ENCODE measurements around the gene RASA3.
A peak's percentile ranks its signal among the peaks of the same experiment; 100 is the strongest.

The RASA3 gene

DNA sequence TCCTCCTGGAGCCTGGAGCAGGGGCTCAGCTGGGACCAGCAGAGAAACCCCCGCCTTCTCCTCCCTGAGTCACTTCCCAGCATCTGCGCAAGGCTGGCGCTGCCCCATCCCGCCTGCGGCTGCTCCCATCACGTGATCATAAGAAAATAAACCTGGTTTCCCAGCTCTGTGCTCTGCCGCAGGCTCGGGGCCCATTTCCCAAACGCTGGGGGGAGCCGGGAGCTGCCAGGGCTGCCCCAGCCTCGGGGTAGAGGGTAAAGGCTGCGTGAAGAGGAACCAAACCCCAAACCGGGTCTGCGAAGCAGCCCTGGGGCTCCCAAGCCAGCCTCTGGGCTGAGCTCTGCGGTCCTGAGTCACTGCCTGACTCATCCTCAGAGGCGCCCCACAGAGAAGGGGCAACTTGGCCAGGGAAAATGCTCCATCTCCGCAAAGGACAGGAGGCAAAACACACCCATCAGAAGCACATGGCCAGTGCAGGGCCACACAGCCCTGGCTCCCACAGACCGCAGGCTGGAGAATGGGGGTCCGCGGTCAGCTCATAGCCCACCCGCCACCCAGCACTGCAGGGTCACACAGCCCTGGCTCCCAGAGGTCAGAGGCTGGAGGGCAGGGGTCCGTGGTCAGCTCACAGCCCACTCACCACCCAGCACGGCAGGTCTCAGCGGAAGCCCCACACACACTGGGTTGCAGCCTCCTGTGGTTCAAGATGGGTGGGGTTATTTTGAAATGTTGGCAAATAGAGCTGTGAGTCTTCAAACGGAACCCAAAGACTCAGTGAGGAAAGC is 67.1 kb downstream of the RASA3 start:
- DNase-seq = peak; percentile 95 to 96

DNA sequence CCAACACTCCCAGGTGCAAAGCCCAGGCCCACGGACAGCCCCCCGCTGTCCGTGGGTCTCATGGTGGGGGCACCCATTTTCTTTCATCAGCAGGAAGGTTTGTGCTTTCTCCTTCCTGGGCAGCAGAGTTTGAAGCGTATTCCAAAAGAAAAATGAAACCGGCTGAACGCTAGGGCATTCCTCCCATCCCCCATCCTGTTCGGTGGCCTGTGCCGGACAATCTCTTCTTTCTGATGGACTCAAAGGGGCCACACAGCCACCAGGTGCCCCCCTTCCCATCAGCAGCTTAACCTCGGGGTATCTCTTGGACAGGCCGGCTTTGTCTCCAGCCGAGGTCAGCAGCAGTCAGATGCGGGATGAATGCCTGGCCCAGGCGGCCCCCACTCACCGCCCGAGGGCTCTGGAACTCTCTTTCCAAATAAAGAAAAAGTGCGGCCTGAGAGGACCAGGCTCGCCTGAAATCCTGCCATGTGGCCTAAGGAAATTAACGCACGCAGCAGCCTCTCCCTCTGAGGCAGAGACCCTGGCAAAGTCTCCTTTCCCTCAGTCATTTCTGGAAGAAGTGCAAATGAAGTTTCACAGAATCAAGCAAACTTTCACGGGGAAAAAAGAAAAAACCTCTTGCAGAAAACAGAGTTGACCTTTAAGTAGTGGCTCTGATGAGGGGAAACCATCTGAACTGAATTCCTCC is 67.8 kb downstream of the RASA3 start:
- no peak for DNase-seq

DNA sequence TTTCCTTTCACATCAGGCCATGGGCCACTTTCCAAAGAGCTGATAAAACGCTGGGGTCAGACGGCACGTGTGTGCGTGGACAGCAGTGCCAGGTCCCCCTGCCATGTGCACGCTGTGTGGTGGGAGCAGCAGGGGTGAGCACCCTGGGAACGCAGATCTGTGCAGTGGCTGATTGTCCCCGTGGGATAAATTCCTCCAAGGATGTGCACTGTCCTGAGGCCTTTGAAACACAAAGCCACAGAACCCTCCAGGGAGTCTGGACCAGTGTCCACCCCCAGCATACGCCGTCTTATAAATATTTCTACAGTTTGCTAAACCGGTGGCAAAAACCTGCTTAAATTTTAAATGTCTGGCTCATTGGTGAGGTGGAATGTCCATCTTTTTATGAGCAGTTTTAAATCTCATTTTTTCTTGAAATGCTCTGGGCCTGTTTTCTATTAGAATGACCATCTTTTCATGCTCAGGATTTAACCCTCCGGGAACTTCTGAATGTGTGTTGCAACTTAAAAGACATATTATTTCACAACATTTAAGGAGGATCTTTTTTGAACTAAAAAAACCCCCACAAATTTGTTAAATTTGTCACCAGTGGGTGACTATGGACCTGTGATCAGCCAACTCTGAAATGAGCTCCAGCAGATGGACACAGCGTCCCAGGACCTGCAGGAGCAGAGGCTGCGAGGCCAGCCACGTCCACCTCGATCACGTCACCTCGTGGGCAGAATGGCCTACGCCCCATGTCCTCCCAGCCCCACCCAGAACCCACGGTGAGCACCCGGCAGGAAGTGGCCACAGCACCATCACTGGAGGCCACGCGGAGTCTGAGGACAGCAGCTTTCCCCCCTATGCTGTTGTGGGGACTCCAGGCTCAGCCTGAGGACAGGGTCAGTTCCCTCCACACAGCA is 68.6 kb downstream of the RASA3 start:
- peak; percentile 75 to 95 for DNase-seq

DNA sequence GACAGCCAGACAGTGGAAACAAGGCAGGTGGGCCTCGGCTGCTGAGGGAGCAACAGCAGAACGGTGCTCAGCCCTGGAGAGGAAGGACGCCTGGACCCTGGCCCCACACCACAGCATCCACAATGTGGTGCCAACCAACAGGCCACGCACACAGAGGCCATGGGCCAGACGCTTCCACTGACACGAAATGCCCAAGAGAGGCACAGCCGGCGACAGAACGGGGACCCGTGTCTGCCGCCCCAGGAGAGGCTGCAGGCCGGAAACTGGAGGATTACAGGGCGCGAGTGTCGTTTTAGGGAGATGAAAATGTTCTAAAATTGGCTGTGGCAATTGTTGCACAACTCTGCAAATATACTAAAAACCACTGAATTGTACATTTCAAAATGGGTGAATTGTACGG is 69.7 kb downstream of the RASA3 start:
- peak; percentile 72 to 74 for DNase-seq

DNA sequence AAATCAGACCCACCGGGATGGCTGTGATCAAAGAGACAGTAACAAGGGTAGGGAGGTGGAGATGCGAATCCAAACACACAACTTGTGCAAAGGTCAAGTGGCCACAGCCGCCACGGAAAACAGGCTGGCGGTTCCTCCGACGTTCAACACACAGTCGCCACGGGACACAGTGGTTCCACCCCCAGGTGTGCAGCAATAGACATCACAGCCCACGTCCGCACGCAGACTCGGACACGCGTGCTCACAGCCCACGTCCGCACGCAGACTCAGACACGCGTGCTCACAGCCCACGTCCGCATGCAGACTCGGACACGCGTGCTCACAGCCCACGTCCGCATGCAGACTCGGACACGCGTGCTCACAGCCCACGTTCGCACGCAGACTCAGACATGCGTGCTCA is 70.1 kb downstream of the RASA3 start:
- no peak for DNase-seq

DNA sequence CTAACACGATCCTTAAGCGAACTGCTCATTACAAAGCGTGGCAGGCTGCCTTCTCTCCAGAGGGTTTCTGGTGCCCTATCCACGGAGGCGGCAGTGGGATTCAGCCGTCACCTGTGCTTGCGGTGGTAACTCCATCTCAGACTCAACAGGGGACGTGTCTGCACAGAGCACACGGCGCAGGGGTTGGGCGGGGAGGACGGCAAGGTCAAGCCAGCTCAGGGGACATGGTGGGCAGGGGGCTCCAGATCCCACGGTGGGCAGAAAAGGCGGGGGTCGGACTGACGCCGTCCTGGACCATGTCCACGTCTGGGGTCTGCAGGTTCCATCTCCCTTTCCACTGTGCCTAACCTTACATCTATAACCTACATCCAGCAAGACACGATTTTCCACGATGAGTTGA is 70.7 kb downstream of the RASA3 start:
- no peak for DNase-seq

DNA sequence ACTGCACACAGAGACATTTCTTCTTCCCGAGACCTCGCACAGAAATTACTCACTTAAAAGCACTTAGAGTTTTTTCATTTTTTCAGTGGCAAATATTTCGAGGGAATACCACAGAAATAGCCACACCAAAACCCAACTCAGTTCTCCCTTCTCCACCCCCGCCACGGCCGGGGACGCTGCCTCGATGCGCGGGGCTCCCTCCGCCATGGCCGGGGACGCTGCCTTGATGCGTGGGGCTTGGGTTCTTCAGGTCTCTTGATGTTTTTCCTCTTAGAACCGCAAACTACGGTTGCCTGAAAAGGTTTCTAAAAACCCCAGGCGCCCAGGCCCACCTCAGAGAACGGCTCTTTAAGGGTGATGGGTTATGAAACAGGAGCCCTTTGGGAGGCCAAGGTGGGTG is 71.4 kb downstream of the RASA3 start:
- DNase-seq = no peak

DNA sequence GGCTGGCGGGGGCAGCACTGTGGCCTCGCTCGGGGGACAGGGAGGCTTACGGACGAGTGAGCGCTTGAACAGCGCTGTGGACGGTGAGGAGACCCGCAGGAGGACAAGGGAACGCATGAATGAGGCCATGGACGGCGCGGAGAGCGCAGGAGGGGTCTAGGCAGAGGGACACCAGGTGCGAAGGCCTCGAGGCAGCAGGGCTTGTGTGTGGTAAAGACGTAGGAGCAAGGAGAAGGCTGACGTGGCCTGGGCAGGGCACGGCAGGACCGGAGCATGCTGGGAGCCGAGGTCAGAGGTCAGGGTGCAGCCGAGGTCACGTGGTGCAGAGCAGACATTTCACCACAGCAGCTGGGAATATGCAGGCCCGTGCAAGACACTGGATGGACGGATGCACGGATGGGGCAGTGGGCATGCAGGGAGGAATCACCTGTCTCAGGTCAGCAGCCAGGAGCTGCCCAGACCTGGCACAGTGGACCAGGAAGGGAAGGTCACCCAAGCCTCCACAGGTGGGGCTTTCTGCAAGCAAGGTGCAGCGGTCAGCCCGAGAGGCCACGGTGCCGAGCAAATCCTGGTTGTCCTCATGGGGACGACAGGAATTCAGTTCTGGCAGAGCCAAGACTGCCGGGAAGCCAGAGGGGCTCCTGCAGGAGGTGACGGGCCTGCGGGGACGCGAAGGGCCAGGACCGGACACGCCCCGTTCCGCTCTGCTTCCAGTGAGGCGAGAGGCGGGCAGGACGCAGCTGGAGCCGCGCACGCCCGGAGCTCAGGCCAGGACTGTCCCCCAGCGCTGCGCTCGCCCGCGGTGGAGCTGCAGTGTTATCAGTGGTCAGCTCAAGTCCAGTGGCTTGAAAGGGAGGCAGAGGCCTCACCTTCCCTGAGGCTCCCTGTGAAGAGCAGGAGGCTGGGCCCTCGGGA is 72.2 kb downstream of the RASA3 start:
- no peak for DNase-seq

DNA sequence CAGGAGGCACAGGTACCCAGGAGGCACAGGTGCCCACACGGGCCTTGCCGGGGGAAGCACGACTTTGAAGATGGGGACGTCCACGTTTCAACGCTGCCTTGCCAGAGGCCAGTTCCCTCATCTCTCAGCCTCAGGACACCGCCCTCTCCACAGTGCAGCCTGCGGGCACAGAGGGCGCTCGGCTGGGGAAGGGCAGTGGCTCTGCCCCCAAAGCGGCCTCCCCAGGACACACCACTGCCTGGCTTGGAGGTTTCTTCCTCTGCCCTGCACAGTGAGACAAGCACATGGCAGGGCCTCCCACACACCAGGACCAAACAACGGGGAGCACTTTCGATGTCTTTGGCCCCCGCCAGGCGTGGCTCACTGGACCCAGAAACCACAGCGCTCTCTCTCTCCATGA is 73.0 kb downstream of the RASA3 start:
- no peak for DNase-seq

DNA sequence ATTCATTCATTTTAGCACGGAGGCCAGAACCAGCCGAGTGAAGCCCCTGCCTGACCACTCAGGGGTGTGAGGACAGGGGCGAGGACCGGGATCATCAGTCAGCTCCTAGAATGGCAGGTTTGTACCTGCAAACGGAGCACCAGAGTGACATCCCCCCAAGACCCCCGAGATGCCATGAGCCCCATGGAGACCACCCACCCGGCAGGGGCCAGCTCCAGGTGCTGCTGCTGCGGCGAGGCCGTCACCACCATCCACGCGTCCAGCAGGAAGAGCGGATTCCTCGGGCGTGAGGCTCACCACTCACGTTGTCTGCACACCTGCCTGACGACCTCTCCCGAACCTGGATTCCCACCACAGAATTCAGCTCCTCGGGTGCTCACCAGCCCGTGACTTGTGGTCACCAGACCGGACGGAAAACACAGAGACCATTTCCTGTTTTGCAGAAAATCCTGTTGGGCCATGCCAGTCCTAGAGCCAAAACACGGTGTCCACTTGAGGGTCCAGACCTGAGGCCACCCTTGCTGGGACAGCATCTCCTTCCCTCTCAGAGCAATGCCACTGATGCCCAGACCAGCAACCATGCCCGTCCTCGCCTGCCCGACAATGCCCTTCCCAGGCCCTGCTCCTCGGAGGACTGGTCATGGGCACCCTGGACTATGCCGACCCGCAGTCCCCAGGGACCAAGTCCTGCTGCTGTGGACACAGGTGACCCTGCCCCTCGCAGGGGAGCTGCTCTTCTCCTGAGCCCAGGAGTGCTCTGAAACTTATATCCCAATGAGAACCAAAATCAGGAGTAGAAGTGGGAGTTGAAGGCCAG is 74.2 kb downstream of the RASA3 start:
- peak; percentile 18 to 40 for DNase-seq

DNA sequence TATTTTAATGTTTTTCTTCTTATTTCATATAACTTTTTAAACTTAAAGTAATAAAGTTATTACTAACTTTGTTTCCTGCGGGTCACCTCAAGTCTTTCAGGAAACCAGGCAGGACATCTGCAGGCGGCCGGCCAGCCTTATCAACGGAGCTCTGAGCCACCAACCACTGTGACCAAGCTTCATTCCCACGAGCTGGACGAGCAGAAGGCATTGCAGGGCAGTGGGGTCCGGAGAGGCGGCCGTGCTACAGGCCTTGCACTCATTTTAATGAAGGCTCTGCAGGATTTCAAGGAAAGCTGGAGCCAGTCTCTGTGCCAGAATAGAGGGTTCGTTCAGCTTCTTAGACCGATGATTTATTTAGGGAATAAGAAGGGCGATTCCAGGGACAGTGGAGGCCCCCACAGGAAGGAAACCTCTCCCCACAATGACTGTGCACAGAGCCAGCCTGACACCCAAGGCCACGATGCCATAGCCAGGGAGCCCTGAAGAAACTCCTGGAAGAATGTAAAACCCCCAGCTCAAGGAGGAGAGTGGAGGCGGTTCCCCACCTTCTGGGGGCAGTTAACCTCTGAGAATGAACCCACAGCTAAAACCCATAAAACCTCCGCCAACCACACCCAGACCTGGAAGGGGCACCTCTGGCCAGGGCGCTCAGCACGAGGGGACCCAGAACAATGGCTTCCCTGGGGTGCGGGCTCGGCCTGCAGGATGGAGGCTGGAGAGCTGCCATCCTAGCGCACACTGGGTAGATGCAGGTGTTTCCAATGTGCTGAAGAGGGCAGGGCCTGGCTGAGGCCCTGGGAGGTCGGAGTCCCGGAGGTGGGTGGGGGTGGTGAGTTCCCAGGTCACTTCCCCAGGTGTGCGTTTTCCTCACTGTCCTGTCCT is 75.0 kb downstream of the RASA3 start:
- no peak for DNase-seq

DNA sequence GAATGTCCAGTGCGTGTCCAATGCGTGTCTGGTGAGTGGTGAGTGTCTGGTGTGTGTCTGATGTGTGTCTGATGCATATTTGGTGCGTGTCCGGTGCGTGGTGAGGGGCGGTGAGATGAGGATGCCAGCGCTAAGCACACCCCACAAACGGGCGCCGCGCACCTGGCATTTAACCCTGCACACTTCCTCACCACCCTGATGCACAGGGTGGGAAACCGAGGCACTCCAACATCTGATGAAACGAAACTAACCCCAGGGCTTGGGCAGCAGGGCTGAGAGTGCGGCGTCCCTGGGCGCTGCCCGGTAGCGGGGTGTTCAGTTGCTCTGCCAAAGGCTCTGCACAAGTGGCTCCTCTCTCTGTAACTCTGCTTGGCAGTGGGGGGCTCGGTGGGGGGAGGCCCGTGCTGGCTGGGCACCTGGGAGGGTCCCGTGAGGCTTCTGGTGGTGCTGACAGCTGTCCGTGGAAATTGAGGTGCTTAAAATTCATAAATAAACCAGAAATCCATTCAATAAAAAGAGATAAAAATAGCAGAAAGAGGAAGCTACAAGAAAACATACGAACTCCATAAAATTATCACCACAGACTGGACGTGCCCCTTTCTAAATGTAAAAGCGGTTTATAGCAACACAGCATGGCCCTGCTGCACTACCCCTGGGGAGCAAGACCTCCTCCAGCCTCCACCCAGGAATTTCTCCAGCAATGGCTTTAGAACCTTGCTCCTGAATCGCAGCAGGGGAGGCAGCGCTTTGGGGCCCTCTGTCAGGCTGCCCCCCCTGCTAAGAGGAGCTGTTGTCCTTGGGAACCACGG is 76.0 kb downstream of the RASA3 start:
- DNase-seq = no peak

DNA sequence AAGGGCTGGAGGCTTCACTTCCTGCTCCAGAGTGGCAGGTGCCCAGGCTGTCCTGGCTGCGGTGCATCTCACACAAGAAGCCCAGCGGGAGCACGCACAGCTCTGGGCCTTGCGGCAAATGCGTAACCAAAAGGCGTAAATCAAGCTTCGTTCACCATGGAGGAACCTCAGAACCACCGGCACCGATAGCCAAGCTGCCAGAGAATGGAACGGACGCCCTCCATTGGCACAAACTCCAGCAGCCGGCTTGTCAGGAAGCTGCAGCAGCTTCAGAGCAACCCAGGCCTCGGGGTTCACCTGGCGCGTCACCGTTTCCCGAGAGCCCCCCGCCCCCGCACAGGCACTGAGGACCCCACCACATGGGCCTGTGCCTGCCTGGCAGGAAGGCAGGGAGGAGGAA is 76.7 kb downstream of the RASA3 start:
- DNase-seq = no peak

DNA sequence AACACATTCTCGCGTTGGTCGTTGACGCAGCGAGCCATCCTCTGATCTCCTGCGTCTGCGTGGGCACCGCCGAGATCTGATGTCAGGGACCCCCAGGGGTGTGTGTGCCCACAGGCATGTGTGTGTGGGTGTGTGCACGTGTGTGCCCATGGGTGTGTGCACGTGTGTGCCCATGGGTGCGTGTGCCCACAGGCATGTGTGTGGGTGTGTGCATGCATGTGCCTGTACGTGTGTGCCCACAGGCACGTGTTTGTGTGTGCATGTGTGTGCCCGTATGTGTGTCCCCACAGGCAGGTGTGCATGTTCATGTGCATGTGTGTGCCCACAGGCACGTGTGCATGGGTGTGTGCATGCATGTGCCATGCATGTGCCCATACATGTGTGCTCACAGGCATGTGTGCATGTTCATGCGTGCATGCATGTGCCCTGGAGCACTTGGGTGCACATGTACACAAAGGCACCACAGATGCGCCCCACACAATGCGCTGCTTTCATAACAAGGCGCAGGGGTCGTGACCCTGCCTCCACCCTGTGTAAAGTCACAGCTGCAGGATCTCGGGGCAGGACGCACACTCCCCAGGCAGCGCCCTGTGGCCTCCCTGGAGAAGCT is 77.5 kb downstream of the RASA3 start:
- DNase-seq = no peak

DNA sequence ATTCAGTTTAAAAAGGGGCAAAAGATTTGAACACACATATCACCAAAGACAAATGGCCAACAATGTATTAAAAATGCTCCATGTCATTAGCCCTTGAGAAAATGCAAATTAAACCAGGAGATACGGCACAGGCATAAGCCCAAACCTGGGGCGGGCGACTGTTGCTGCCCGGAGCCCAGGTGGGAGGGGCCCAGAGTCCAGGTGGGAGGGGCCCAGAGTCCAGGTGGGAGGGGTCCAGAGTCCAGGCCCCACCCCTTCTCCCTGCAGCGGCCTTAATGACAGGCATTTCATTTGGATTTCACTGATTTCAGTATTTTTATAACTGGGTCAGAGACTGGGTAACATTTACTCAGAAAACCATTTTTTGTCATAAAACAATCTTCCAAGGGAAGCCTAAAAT is 78.2 kb downstream of the RASA3 start:
- DNase-seq = no peak

DNA sequence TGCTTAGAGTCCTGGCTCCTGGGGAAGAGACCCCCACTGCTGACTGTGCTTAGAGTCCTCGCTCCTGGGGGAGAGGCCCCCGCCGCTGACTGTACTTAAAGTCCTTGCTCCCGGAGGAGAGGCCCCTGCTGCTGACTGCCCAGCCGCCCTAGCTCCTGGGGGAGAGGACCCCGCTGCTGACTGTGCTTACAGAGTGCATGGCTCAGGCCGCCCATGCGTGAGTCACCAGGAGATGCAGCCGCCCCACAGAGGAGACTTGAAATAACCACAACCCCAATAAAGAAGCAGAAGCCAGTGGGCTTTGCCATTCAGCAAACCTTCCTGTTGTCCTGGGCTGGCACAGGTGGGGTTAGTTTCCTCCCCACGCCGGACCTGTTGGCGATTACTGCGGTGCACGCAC is 79.4 kb downstream of the RASA3 start:
- DNase-seq = peak; percentile 46 to 71

DNA sequence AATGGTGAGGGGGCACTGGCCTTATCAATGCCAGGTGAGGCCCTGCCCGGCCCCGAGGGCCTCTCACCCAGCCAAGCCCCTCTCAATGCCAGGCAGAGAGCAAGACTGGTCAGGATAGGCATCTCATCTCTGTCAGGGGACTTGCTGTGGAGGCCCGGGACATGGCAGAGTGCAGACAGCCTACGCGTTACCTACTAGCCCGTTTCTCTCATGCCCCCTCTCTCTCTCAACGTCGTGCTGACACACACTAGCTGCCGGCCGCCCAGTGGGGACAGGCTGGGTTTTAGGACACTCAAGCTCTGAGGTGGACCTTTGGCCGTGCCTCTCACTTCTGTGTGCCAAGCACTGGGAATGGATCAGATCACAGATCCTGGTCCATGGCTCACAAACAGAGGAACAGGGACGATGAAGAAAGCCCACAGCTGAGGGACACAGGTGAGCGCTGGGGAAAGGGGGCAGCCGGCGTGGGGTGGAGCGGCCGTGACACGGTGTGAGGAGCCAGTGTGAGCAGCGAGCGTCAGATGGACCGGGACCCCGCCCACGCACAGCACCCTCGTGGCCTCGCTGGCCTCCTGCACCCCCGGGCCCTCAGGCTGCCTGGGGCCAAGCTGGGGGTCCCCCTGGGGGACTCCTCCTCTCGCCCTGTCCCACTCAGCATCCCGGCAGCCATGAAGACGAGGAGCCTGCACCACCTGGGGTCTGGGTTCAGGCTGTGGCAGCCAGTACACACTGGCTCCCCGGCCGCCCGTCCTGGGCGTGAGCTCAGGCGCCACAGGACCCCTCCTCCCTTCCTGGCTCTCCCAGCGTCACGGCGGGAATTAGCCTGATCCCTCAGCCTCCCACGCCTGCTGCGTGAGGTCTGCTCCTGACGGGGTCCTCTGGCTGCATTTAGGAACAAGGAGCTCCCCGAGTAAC is 81.6 kb downstream of the RASA3 start:
- DNase-seq = no peak

DNA sequence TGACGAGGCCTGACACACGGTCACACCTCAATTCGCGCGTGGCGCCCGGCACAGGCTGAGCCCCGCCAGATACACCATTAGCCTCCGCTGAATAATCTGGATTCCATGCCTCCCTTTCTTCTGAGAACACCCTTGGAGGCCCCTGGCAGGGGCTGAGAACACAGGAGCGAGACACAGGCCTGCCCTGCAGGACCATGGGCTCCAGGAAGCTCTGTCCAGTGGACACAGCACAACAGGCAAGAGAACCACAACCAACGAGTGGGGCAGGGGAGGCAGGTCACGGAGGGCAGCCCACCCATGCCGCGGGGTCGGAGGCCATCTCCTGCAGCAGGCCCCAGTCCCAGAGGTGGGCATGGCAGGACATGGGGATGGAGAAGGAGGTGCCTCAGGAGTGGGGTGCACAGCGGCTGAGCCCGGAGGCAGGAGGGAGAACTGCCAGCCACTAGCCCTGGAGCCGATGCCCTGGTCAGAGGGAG is 82.8 kb downstream of the RASA3 start:
- no peak for DNase-seq

All from inflammatory macrophage (primary cell).